Stomach smooth muscle (tissue), 2 donors: ENCODE results near the gene LRFN4.

Experiments
- H3K27ac ChIP-seq: one replicate; pipeline ENCODE4 v1.7.0; 2013; ENCODE audit warnings: mild to moderate bottlenecking, low read length, inconsistent platforms
- H3K27me3 ChIP-seq, 2 donors: one replicate each; pipeline ENCODE4 v1.7.0; 2013; ENCODE audit warnings: low read length in 2 of 2; ENCODE audit not compliant: insufficient read depth in 2 of 2, control insufficient read depth in 1 of 2
- H3K36me3 ChIP-seq, 2 donors: one replicate each; pipeline ENCODE4 v1.7.0; 2013; ENCODE audit warnings: low read length in 2 of 2; ENCODE audit not compliant: control insufficient read depth in 2 of 2, insufficient read depth in 2 of 2
- H3K4me1 ChIP-seq: one replicate; pipeline ENCODE4 v1.7.0; 2013; ENCODE audit warnings: low read length; ENCODE audit not compliant: control insufficient read depth, insufficient read depth
- H3K4me3 ChIP-seq, 2 donors: one replicate each; pipeline ENCODE4 v1.7.0; 2013; ENCODE audit warnings: low read length in 2 of 2
- H3K9ac ChIP-seq, 2 donors: one replicate each; pipeline ENCODE4 v1.7.0; 2013; ENCODE audit warnings: low read length in 2 of 2, mild to moderate bottlenecking in 1 of 2
- H3K9me3 ChIP-seq, 2 donors: one replicate each; pipeline ENCODE4 v1.7.0; 2013; ENCODE audit warnings: low read length in 2 of 2; ENCODE audit not compliant: control insufficient read depth in 2 of 2
- donor health status: healthy.
- donor health status: Pancreatic carcinoma.

The LRFN4 gene

DNA sequence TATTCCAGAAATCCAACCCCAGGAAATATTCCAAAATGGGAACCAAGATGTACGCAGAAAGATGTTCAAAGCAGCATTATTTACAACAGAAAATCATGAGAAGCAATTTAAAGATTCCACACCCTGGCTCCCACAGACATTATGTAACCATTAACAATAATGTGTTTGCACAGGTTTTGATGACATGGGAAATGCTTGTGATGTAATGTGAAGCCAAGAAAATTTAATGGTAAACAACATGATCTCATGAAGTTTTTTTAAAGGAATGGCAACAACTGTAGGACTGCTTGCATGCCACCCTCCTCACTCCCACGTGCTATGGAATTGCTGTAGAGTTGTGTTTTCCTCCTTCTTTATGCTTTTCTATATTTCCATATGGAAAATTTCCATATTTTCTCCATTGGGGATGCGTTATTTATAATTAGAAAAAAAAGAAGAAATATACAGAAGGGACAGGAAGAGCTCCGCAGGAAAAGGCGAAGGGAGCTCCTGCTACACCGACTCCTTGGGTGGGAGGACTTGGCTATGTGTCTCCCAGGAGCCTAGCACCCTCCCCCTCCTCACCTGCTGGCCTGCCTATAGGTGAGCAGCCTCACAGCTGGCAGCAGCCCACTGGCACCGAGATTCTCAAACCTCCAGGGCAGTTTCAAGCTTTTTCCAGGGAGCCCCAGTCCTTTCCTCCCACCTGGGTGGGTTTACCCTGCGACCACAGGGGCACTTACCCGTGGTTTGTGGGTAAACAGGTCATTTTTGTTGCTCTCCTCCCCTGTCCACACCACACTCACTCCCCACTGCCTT lies 20.9 kb downstream of the LRFN4 start:
- Histone ChIP-seq H3K4me1 (peaks cover 14% of the 10 kb centered on the region), H3K9me3 (no peaks in the 10 kb centered on the region), H3K27me3 (no peaks in the 10 kb centered on the region), H3K27ac (no peak overlapping the region), H3K9ac (no peak overlapping the region), H3K36me3 (no peaks in the 10 kb centered on the region), H3K4me3 (no peak overlapping the region)

DNA sequence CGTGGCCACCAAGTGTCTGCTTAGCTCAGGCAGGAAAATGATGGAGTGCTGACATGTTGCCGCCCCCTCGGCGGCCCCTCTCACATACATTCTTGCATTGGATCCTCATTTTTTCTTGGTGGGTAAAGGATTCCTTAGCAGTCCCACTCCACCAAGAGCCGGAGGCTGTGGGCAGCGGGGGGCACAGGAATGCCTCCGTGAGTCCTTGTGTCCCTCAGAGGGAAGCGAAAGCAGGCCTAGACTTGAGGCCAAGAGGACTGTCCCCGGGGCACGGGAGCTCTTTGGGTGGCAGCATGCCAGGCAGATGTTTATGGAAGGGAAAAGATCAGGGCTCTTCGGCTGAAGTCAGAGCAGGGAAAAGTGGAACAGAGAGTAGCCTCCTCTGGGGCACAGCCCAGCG lies 21.6 kb downstream of the LRFN4 start:
- Histone ChIP-seq H3K4me3 (no peak overlapping the region), H3K27me3 (no peaks in the 10 kb centered on the region), H3K36me3 (no peaks in the 10 kb centered on the region), H3K9me3 (no peaks in the 10 kb centered on the region), H3K9ac (no peak overlapping the region), H3K4me1 (peaks cover 21% of the 10 kb centered on the region), H3K27ac (no peak overlapping the region)

DNA sequence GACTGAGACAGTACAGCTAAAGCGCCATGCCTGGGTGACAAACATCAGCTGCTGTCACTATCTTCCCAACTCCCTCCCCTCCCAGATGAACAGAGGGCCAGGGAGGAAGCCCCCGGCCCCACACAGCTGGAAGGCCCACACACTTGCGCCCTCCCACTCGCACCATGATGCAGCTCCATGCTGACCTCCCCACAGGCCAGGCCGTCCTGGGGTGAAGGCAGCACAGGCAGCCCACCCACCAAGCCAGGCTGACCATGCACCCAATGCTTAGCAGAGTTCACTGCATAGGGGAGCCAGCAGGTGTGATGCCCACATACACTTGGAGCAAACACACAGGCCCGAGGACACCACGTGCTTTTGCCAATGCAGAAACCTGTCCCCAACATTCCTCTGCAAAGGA lies 22.1 kb downstream of the LRFN4 start:
- Histone ChIP-seq H3K27me3 (no peaks in the 10 kb centered on the region), H3K4me1 (peaks cover 23% of the 10 kb centered on the region), H3K36me3 (no peaks in the 10 kb centered on the region), H3K9me3 (no peaks in the 10 kb centered on the region), H3K9ac (no peak overlapping the region), H3K27ac (no peak overlapping the region), H3K4me3 (no peak overlapping the region)

DNA sequence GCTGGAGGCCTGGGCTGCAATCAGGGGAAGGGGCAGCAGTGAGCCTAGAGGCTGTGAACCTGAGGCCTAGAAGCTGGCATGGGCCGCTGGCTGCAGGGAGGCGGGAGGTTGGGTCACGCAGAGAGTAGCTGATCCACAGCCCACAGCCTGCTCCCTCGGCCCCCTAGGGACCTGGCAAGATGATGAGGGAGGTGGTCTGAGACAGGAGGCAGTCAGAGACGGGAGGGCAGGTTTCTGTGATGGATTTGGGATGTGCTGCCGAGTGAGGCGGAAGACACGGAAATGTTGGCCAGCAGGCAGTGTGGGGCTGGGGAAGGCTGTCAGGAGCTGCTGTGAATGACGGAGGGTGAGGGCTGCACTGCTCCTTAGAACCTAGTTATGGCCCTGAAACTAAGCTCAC lies 22.7 kb downstream of the LRFN4 start:
- Histone ChIP-seq H3K9ac (no peak overlapping the region), H3K27ac (no peak overlapping the region), H3K4me3 (no peak overlapping the region), H3K27me3 (no peaks in the 10 kb centered on the region), H3K9me3 (no peaks in the 10 kb centered on the region), H3K36me3 (no peaks in the 10 kb centered on the region), H3K4me1 (peaks cover 23% of the 10 kb centered on the region)

DNA sequence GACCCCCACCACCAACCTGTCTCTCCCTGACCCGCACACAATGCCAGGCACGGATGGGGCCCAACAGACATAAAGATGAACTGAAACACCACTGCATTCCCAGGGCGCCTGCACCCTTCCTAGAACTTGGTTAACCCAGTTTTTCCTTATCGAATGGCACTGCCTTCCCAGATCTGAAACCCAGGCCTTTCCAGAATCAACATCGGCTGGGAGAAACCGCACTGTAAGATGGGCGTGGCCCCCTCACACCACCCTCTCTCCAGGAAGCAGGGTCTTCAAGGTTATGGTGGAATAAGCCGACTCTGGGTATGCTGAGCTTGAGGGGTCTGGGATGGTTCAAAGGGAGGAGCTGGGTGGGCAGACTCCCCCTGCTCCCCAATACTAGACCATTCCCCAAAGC lies 23.1 kb downstream of the LRFN4 start:
- peaks cover 23% of the 10 kb centered on the region for H3K4me1 ChIP-seq
- no peak overlapping the region for H3K9ac ChIP-seq
- no peak overlapping the region for H3K27ac ChIP-seq

DNA sequence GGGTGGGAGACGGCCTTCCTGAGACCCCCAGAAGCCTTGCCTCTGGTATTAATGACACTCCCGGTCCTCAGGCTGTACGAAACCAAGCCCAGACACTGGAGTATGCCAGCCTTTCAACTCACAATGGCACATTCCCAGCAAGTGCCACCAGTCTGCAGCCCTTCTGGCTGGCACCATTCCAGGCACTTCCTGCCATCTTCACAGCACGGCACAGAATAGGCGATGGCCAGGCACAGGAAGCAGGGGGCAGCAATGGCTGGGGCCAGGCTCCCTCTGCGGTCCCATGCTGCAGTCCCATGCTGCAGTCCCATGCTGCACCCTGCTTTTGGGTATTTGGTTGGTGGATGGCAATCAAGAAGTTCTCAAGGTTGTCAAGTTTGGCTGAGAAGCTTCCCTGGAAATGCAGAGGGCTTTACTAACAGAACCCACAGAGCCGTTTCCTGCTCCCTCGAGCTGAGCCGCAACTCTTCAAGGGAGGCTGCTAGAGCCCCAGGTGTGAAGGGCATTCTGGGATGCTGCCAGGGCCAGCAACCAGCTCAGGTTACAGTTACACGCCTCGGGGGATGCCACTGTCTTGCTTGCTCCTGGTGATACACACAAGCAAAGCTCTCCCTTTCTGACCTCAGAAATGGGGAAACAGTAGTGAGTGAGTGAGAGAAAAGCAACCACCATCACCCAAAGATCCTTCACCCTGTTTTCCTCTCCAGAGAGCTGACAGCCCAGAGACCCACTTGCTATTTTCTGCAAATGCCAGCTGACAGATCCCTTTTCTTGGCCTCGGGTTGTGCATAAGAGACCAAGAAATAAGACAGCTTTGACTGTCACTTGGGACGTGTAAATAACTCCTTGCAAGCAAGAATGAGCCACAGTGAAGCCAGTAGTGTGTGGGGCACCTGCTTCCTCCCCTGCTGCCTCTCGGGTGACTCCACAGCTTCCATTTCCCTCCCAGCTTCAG lies 23.9 kb downstream of the LRFN4 start:
- Histone ChIP-seq H3K9me3 (no peaks in the 10 kb centered on the region), H3K4me3 (no peak overlapping the region), H3K27me3 (no peaks in the 10 kb centered on the region), H3K27ac (no peak overlapping the region), H3K4me1 (peaks cover 23% of the 10 kb centered on the region), H3K9ac (no peak overlapping the region), H3K36me3 (no peaks in the 10 kb centered on the region)

More for the DNA sequence above, 23.1 kb downstream of the LRFN4 start:
- Histone ChIP-seq H3K9me3 (no peaks in the 10 kb centered on the region), H3K4me3 (no peak overlapping the region), H3K27me3 (no peaks in the 10 kb centered on the region), H3K36me3 (no peaks in the 10 kb centered on the region)

DNA sequence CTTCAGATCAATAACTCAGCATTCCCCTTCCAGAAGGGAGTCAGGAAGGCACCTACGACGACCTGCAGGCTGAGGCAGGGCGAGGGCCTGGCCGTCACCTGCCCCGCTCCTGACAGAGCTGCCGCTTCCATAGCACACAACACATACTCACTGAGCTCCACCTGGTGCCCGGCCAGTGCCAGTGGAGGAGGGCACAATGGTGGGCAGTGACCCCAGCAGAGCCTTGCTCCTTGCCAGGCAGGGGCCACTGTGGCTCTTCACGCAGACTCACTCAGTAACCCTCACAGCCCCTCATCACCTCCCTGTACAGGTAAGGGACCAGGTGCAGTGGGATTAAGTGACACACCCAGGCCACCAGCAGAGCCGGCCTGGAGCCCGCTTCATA lies 24.6 kb downstream of the LRFN4 start:
- Histone ChIP-seq H3K27me3 (no peaks in the 10 kb centered on the region), H3K4me1 (peaks cover 23% of the 10 kb centered on the region), H3K4me3 (no peak overlapping the region), H3K36me3 (no peaks in the 10 kb centered on the region), H3K9me3 (no peaks in the 10 kb centered on the region), H3K9ac (no peak overlapping the region), H3K27ac (no peak overlapping the region)

DNA sequence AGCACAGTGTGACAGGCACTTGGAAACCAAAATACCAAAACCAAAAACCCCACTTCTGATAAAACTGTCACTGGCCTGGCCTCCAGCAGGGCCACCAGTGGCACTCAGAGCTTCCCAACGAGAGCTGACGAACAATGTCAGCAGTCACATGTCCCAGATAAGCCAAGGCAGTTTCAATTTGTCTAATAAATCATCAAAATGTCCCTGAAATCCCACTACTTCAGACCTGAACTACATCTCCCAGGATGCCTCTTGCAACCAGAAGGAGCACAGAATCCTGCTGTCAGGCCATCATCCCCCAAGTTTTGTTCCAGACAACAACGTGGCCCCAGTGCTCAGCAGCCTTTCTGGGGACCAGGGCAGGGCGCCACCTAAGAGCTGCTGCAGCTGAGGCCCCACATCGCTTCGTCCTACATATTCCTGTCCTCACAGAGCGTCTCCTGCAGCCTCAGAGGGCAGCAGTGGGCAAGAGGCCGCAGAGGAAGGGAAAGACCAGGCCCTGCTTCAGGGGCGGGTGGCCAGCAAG lies 25.1 kb downstream of the LRFN4 start:
- Histone ChIP-seq H3K36me3 (no peaks in the 10 kb centered on the region), H3K9me3 (no peaks in the 10 kb centered on the region), H3K4me1 (peaks cover 23% of the 10 kb centered on the region), H3K27ac (peak overlapping the region; percentile 70), H3K9ac (peak overlapping the region; percentile 21 to 24), H3K4me3 (peak overlapping the region in 1 of 2 donors; percentile 72), H3K27me3 (no peaks in the 10 kb centered on the region)

DNA sequence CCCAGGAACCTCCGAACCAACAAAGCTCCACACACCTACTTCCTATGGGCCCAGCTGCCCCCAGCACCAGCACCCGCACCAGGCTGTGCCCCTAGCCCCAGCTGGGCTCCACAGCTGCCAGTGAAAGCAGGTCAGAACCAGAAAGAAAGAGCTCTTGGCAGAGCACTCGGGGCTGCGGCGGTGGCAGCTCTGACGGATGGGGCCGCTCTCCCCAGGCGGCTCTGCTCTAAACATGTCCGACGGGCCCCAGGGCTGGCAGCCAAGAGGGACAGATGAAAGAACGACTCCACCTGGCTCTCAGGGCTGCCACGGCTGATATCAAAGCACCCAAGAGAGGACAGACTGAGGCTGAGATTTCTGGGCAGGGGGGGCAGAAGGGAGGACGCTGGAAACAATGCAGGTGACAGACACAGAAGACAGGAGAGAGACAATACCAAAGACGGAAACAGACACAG lies 25.7 kb downstream of the LRFN4 start:
- no peaks in the 10 kb centered on the region for H3K36me3 ChIP-seq
- H3K4me1 ChIP-seq: peaks cover 23% of the 10 kb centered on the region
- H3K4me3 ChIP-seq: peak overlapping the region; percentile 26 to 72
- peak overlapping the region; percentile 24 to 58 for H3K9ac ChIP-seq
- no peaks in the 10 kb centered on the region for H3K27me3 ChIP-seq
- no peaks in the 10 kb centered on the region for H3K9me3 ChIP-seq
- H3K27ac ChIP-seq: peak overlapping the region; percentile 70

DNA sequence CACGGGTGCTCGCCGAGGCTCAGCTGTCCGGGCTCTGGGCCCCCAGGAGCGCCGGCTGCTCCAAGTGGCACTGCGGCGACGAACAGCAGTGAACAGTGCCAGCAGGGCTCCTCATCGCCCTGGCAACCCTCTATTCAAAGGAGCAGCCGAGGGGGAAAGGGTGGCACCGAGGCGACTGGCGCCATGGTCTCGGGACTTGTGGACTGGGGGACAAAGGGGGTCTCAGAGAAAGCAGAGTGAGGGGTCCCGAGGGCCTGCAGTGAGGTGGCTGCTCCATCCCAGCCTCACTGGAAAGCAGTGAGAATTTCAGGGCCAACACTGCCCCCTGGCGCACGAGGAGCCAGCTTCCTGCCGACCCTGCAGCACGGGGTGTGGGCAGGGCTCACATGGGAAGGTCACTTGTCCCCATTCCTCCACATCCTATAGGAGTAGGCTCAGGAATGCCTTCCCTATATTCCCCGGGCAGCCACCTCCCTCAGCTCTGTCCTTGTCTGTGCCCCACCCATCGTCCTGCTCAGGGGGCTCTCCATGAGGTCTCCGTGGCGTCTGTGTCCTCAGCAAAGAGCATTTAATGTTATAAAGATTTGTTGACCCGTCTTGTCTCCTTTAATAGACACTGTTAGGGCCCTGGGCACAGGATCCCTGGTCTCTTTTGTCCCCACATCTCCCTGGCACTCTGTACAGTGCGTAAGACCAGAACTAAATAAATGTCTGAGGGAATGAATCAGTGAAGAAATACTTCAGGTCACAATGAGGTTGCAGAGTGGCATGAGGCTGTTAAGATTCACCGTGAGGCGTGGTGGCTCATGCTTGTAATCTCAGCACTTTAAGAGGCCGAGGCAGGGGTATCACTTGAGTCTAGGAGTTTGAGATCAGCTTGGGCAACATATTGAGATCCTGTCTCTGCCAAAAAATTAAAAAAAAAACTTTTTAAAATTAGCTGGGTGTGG lies 26.4 kb downstream of the LRFN4 start:
- peak overlapping the region; percentile 70 for H3K27ac ChIP-seq
- peak overlapping the region; percentile 26 to 72 for H3K4me3 ChIP-seq
- H3K9ac ChIP-seq: peak overlapping the region; percentile 24 to 58
- no peaks in the 10 kb centered on the region for H3K27me3 ChIP-seq
- H3K4me1 ChIP-seq: peaks cover 22% of the 10 kb centered on the region
- H3K9me3 ChIP-seq: no peaks in the 10 kb centered on the region
- H3K36me3 ChIP-seq: no peaks in the 10 kb centered on the region
